ENCODE measurements around the gene CACNA1C.

Gene CACNA1C

GRCh38 chr12:2323532-2324255, 270.9 kb downstream of the CACNA1C start:
- peak; percentile 33 for DNase-seq (ENCODE audit: low read depth)

GRCh38 chr12:2324387-2324786, 271.6 kb downstream of the CACNA1C start:
- no peak for DNase-seq (ENCODE audit: low read depth)

- DNase-seq (ENCODE audit: low read depth): no peak
Observed at GRCh38 chr12:2325519-2325918, 272.7 kb downstream of the CACNA1C start.

- no peak for DNase-seq (ENCODE audit: low read depth)
Observed at GRCh38 chr12:2326470-2326869, 273.7 kb downstream of the CACNA1C start.

- no peak for DNase-seq (ENCODE audit: low read depth)
Observed at GRCh38 chr12:2328661-2329060, 275.9 kb downstream of the CACNA1C start.

GRCh38 chr12:2329661-2330210, 276.9 kb downstream of the CACNA1C start:
- no peak for DNase-seq (ENCODE audit: low read depth)

GRCh38 chr12:2332236-2332635, 279.4 kb downstream of the CACNA1C start:
- DNase-seq (ENCODE audit: low read depth): peak; percentile 81

GRCh38 chr12:2332947-2333346, 280.2 kb downstream of the CACNA1C start:
- DNase-seq (ENCODE audit: low read depth): peak; percentile 74

- DNase-seq (ENCODE audit: low read depth): no peak
Observed at GRCh38 chr12:2333491-2334195, 280.9 kb downstream of the CACNA1C start.

GRCh38 chr12:2334271-2334670, 281.5 kb downstream of the CACNA1C start:
- peak; percentile 45 for DNase-seq (ENCODE audit: low read depth)

- no peak for DNase-seq (ENCODE audit: low read depth)
Observed at GRCh38 chr12:2334689-2335088, 281.9 kb downstream of the CACNA1C start.

- DNase-seq (ENCODE audit: low read depth): peak; percentile 74
Observed at GRCh38 chr12:2335109-2335508, 282.3 kb downstream of the CACNA1C start.

GRCh38 chr12:2335513-2335912, 282.7 kb downstream of the CACNA1C start:
- peak; percentile 67 for DNase-seq (ENCODE audit: low read depth)

- no peak for DNase-seq (ENCODE audit: low read depth)
Observed at GRCh38 chr12:2335916-2336315, 283.1 kb downstream of the CACNA1C start.

GRCh38 chr12:2336409-2336829, 283.6 kb downstream of the CACNA1C start:
- DNase-seq (ENCODE audit: low read depth): peak; percentile 97

- no peak for DNase-seq (ENCODE audit: low read depth)
Observed at GRCh38 chr12:2337031-2338010, 284.5 kb downstream of the CACNA1C start.

- DNase-seq (ENCODE audit: low read depth): no peak
Observed at GRCh38 chr12:2338381-2338780, 285.6 kb downstream of the CACNA1C start.

- DNase-seq (ENCODE audit: low read depth): peak; percentile 81
Observed at GRCh38 chr12:2338991-2339431, 286.2 kb downstream of the CACNA1C start.

- DNase-seq (ENCODE audit: low read depth): peak; percentile 41
Observed at GRCh38 chr12:2341051-2341751, 288.4 kb downstream of the CACNA1C start.

- DNase-seq (ENCODE audit: low read depth): peak; percentile 87
Observed at GRCh38 chr12:2341871-2342270, 289.1 kb downstream of the CACNA1C start.

GRCh38 chr12:2343681-2344080, 290.9 kb downstream of the CACNA1C start:
- DNase-seq (ENCODE audit: low read depth): no peak

Measured in EH (cell line).